Activated T-helper 17 cell treated with anti-CD3 and anti-CD28 coated beads, Interleukin-2, amount 50 U/mL, for 72 hours (primary cell): ENCODE measurements around the gene FAM83C. TPM values are rescaled to one million over a fixed set of nuclear protein-coding genes. Genes with fewer than 3 reads are reported as not detected.

ENCODE experiments used
- ATAC-seq: fragments of 150-1000 bp; cut with Tn5 transposase; replicated peaks from 2 replicates; pipeline ENCODE4 v1.10.0; 2021; ENCODE audit warnings: mild to moderate bottlenecking, moderate library complexity
- H3K27ac Mint-ChIP-seq: one replicate; pipeline ENCODE4 v1.8.0; 2022; ENCODE audit warnings: mixed read lengths
- H3K27me3 Mint-ChIP-seq: one replicate; pipeline ENCODE4 v1.8.0; 2022; ENCODE audit warnings: mixed read lengths
- H3K36me3 Mint-ChIP-seq: one replicate; pipeline ENCODE4 v1.8.0; 2022; ENCODE audit warnings: low read depth, mild to moderate bottlenecking, mixed read lengths
- H3K4me1 Mint-ChIP-seq: one replicate; pipeline ENCODE4 v1.8.0; 2022; ENCODE audit warnings: mixed read lengths
- H3K4me3 Mint-ChIP-seq: one replicate; pipeline ENCODE4 v1.8.0; 2022; ENCODE audit warnings: mild to moderate bottlenecking, mixed read lengths
- H3K9me3 Mint-ChIP-seq: one replicate; pipeline ENCODE4 v1.8.0; 2022; ENCODE audit warnings: mixed read lengths
- total RNA-seq, 2 donors: library from RNA; stranded (reverse); gene quantifications; one replicate each; pipeline ENCODE4 v1.2.3, GENCODE V29; 2022

Gene FAM83C
- total RNA-seq, 2 donors from 2014 or later = not detected

DNA sequence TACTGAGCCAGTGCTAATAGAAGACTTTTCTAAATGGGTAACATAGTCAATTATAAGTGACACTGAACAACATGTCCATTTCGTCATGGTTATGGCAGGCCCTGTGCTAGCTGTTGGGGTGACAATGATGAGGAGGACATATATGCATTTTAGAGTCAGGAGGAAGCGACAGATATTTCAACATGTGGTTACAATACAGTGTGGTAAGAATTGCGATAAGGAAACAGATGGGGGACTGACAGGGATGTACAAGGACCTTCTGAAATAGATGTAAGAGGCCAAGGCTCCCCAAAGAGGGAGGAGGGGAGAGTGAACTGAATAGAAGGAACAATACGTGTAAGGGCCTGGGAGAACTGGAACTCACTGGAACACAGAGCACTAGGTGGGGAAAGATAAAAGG, 54.1 kb downstream of the FAM83C start:
- Mint-ChIP-seq H3K36me3 (peaks cover 37% of the 10 kb centered on the region), H3K27me3 (no peaks in the 10 kb centered on the region), H3K27ac (no peak overlapping the region), H3K4me3 (no peak overlapping the region), H3K4me1 (no peaks in the 10 kb centered on the region), H3K9me3 (no peaks in the 10 kb centered on the region)
- ATAC-seq = no peak

DNA sequence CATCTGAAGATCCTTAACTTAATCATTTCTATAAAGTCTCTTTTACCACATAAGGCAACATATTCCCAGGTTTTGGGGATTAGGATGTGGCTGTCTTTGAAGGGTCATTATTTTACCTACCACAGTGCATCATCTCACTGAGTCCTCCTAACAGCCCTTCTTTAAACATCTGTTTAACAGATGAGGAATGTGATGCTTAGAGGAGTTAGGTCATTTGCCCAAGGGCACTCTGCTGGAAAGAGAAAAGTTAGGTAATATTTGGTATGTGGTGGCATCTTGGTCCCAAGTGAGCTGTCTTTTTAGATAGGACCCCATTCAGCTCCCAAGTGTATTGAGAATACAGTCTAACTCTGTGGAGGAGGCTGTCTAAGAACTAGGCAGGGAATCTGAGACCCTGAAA, 54.7 kb downstream of the FAM83C start:
- no peak overlapping the region for H3K4me3 Mint-ChIP-seq
- H3K27me3 Mint-ChIP-seq = no peaks in the 10 kb centered on the region
- no peak for ATAC-seq
- H3K36me3 Mint-ChIP-seq = peaks cover 38% of the 10 kb centered on the region
- no peaks in the 10 kb centered on the region for H3K9me3 Mint-ChIP-seq
- H3K4me1 Mint-ChIP-seq = no peaks in the 10 kb centered on the region
- H3K27ac Mint-ChIP-seq = no peak overlapping the region

DNA sequence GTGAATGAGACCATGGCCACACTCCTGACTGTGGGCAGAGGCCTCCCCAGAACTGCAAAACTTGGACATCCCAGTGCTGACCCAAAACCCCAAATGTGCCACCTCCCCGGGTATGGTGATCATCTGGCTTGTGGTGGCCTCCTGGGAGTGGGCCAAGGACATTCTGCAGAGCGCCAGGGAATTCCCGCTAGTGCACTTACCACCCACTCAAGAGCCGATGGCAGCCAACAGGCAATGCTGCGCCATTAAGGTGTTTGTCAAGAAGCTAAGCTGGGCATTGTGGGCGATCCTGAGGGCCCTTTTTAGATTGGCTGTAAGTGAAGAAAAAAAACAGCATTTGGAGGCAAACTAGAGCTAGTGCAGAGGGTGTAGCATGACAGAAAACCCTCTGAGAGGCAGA, 56.3 kb downstream of the FAM83C start:
- Mint-ChIP-seq H3K27me3 (no peaks in the 10 kb centered on the region), H3K9me3 (no peaks in the 10 kb centered on the region), H3K36me3 (peaks cover 51% of the 10 kb centered on the region), H3K4me1 (no peaks in the 10 kb centered on the region), H3K27ac (no peak overlapping the region), H3K4me3 (no peak overlapping the region)
- ATAC-seq = no peak

Other genes starting within 250 kb of the FAM83C start
- 10 to 100 TPM; 34.1 to 54.3 TPM for gene TRPC4AP, start 199.6 kb downstream of the FAM83C start, total RNA-seq
- 10 to 100 TPM; 19.2 to 22.9 TPM for gene EDEM2, start 145.1 kb downstream of the FAM83C start, total RNA-seq
- 1 to 10 TPM; 1.8 to 2.5 TPM for gene PROCR, start 120.4 kb downstream of the FAM83C start, total RNA-seq
- under 1 TPM in 1 of 2 donors, not detected in 1; 0.04 TPM for gene MMP24, start 65.7 kb downstream of the FAM83C start, total RNA-seq
- 100 to 1,000 TPM in 1 of 2 donors, 10 to 100 TPM in 1; 38.3 to 104 TPM for gene MMP24OS, start 14.3 kb downstream of the FAM83C start, total RNA-seq
- gene EIF6, start 7.7 kb downstream of the FAM83C start, total RNA-seq = 100 to 1,000 TPM in 1 of 2 donors, 10 to 100 TPM in 1; 82.7 to 146 TPM
- gene UQCC1, start 119.5 kb upstream of the FAM83C start, total RNA-seq = 10 to 100 TPM; 76.3 to 79.3 TPM
- gene GDF5, start 145.8 kb upstream of the FAM83C start, total RNA-seq = not detected
- 10 to 100 TPM; 77.8 to 88.3 TPM for gene CEP250, start 163.2 kb upstream of the FAM83C start, total RNA-seq
- gene C20orf173, start 237.2 kb upstream of the FAM83C start, total RNA-seq = not detected
- gene ERGIC3, start 249.7 kb upstream of the FAM83C start, total RNA-seq = 100 to 1,000 TPM; 133 to 142 TPM